ENCODE results near the gene TSNAX. TPM values are rescaled to one million over a fixed set of nuclear protein-coding genes. Genes with fewer than 3 reads are reported as not detected.
"Not testable (repeated sequence)": the region's sequence is repeated elsewhere in the genome, so short reads cannot be mapped to it uniquely, and the experiment has no call there.

Gene TSNAX
- total RNA-seq, 1 donor from 2014 or later = 35.6 TPM

DNA sequence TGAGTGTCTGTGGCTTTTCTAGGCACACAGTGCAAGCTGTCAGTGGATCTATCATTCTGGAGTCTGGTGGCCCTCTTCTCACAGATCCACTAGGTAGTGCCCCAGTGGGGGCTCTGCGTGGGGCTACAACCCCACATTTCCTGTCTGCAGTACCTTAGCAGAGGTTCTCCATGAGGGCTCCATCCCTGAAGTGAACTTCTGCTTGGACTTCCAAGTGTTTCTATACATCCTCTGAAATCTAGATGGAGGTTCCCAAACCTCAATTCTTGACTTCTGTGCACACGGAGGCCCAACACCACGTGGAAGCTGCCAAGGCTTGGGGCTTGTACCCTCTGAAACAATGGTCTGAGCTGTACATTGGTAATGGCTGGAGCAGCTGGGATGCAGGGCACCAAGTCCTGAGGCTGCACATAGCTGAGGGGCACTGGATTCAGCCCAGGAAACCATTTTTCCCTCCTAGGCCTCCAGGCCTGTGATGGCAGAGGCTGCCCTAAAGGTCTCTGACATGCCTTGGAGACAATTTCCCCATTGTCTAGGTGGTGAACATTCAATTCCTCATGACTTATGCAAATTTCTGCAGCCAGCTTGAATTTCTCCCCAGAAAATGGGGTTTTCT, 29.2 kb upstream of the TSNAX start:
- no peak for DNase-seq (ENCODE audit: low spot score, unreplicated experiment)
- TF ChIP-seq, protein P1, sequence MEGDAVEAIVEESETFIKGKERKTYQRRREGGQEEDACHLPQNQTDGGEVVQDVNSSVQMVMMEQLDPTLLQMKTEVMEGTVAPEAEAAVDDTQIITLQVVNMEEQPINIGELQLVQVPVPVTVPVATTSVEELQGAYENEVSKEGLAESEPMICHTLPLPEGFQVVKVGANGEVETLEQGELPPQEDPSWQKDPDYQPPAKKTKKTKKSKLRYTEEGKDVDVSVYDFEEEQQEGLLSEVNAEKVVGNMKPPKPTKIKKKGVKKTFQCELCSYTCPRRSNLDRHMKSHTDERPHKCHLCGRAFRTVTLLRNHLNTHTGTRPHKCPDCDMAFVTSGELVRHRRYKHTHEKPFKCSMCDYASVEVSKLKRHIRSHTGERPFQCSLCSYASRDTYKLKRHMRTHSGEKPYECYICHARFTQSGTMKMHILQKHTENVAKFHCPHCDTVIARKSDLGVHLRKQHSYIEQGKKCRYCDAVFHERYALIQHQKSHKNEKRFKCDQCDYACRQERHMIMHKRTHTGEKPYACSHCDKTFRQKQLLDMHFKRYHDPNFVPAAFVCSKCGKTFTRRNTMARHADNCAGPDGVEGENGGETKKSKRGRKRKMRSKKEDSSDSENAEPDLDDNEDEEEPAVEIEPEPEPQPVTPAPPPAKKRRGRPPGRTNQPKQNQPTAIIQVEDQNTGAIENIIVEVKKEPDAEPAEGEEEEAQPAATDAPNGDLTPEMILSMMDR (IDR thresholded peaks at IDR 0.05; ENCODE audit: unreplicated experiment) = no peak
- H3K9me3 Mint-ChIP-seq (ENCODE audit: low read depth) = peaks cover 26% of the 10 kb centered on the region
- no peak overlapping the region for H3K27ac Mint-ChIP-seq
- H3K36me3 Mint-ChIP-seq (ENCODE audit: insufficient read depth) = no peaks in the 10 kb centered on the region
- H3K27me3 Mint-ChIP-seq = no peaks in the 10 kb centered on the region
- no peak overlapping the region for H3K4me3 Mint-ChIP-seq (ENCODE audit: low read depth)
- H3K4me1 Mint-ChIP-seq (ENCODE audit: low read depth) = no peaks in the 10 kb centered on the region

GRCh38 chr1:231500666-231501065, 27.8 kb upstream of the TSNAX start:
- no peaks in the 10 kb centered on the region for H3K36me3 Mint-ChIP-seq (ENCODE audit: insufficient read depth)
- DNase-seq (ENCODE audit: low spot score, unreplicated experiment) = no peak
- TF ChIP-seq, protein P1 (IDR thresholded peaks at IDR 0.05; ENCODE audit: unreplicated experiment) = no peak
- no peak overlapping the region for H3K27ac Mint-ChIP-seq
- no peaks in the 10 kb centered on the region for H3K4me1 Mint-ChIP-seq (ENCODE audit: low read depth)
- H3K27me3 Mint-ChIP-seq = no peaks in the 10 kb centered on the region
- H3K4me3 Mint-ChIP-seq (ENCODE audit: low read depth) = no peak overlapping the region
- peaks cover 26% of the 10 kb centered on the region for H3K9me3 Mint-ChIP-seq (ENCODE audit: low read depth)

GRCh38 chr1:231503168-231503567, 25.3 kb upstream of the TSNAX start:
- not testable (repeated sequence) for H3K27me3 Mint-ChIP-seq; H3K36me3 Mint-ChIP-seq (ENCODE audit: insufficient read depth); DNase-seq (ENCODE audit: low spot score, unreplicated experiment); H3K4me3 Mint-ChIP-seq (ENCODE audit: low read depth); H3K27ac Mint-ChIP-seq; H3K4me1 Mint-ChIP-seq (ENCODE audit: low read depth)
- peaks cover 18% of the 10 kb centered on the region for H3K9me3 Mint-ChIP-seq (ENCODE audit: low read depth)

GRCh38 chr1:231507476-231508355, 20.8 kb upstream of the TSNAX start:
- TF ChIP-seq, protein P1 (IDR thresholded peaks at IDR 0.05; ENCODE audit: unreplicated experiment) = no peak
- H3K36me3 Mint-ChIP-seq (ENCODE audit: insufficient read depth) = no peaks in the 10 kb centered on the region
- no peak for DNase-seq (ENCODE audit: low spot score, unreplicated experiment)
- H3K27me3 Mint-ChIP-seq = no peaks in the 10 kb centered on the region
- H3K4me1 Mint-ChIP-seq (ENCODE audit: low read depth) = peaks cover 5% of the 10 kb centered on the region
- peak overlapping the region; percentile 12 for H3K27ac Mint-ChIP-seq
- peaks cover 3% of the 10 kb centered on the region for H3K9me3 Mint-ChIP-seq (ENCODE audit: low read depth)
- H3K4me3 Mint-ChIP-seq (ENCODE audit: low read depth) = no peak overlapping the region

- TF ChIP-seq, protein P1 (IDR thresholded peaks at IDR 0.05; ENCODE audit: unreplicated experiment) = no peak
- Mint-ChIP-seq H3K27me3 (no peaks in the 10 kb centered on the region), H3K36me3 (ENCODE audit: insufficient read depth) (no peaks in the 10 kb centered on the region), H3K4me3 (ENCODE audit: low read depth) (no peak overlapping the region), H3K27ac (no peak overlapping the region), H3K4me1 (ENCODE audit: low read depth) (peaks cover 5% of the 10 kb centered on the region), H3K9me3 (ENCODE audit: low read depth) (peaks cover 3% of the 10 kb centered on the region)
- DNase-seq (ENCODE audit: low spot score, unreplicated experiment) = no peak
Observed at GRCh38 chr1:231508497-231508896, 20.0 kb upstream of the TSNAX start.
